HG03103 (cell line): Measurements from ENCODE around the gene MEF2A.
A peak's percentile ranks its signal among the peaks of the same experiment; 100 is the strongest.
"Not testable (repeated sequence)": the region's sequence is repeated elsewhere in the genome, so short reads cannot be mapped to it uniquely, and the experiment has no call there.

ENCODE experiments used
- ATAC-seq: cut with Tn5 transposase; IDR thresholded peaks from one replicate; pipeline ENCODE4 v1.9.1; 2021; ENCODE audit warnings: low read depth; ENCODE audit not compliant: unreplicated experiment

Gene MEF2A

GRCh38 chr15:99565299-99566156 lies at the start of gene MEF2A:
TSS of gene MEF2A (plus strand) at chr15:99565984. CDS start at chr15:99633120, 67,136 bp downstream.
- peak; percentile 38 for ATAC-seq

GRCh38 chr15:99518191-99518590 lies 47.6 kb upstream of the MEF2A start:
- no peak for ATAC-seq

GRCh38 chr15:99519366-99519765 lies 46.4 kb upstream of the MEF2A start:
- ATAC-seq: not testable (repeated sequence)

GRCh38 chr15:99522288-99522687 lies 43.5 kb upstream of the MEF2A start:
- peak; percentile 51 for ATAC-seq

- no peak for ATAC-seq
Observed at GRCh38 chr15:99526176-99526575, 39.6 kb upstream of the MEF2A start.

GRCh38 chr15:99526671-99527070 lies 39.1 kb upstream of the MEF2A start:
- no peak for ATAC-seq

GRCh38 chr15:99536422-99537040 lies 29.3 kb upstream of the MEF2A start:
- ATAC-seq: no peak

GRCh38 chr15:99537344-99537743 lies 28.4 kb upstream of the MEF2A start:
- no peak for ATAC-seq

- ATAC-seq: no peak
Observed at GRCh38 chr15:99538261-99538660, 27.5 kb upstream of the MEF2A start.

GRCh38 chr15:99542828-99543227 lies 23.0 kb upstream of the MEF2A start:
- ATAC-seq: no peak

- no peak for ATAC-seq
Observed at GRCh38 chr15:99545605-99546004, 20.2 kb upstream of the MEF2A start.

GRCh38 chr15:99546441-99547100 lies 19.2 kb upstream of the MEF2A start:
- no peak for ATAC-seq

- no peak for ATAC-seq
Observed at GRCh38 chr15:99547517-99547916, 18.3 kb upstream of the MEF2A start.

GRCh38 chr15:99550077-99550476 lies 15.7 kb upstream of the MEF2A start:
- no peak for ATAC-seq

GRCh38 chr15:99552111-99552510 lies 13.7 kb upstream of the MEF2A start:
- ATAC-seq: no peak

- no peak for ATAC-seq
Observed at GRCh38 chr15:99554880-99555488, 10.8 kb upstream of the MEF2A start.

- ATAC-seq: no peak
Observed at GRCh38 chr15:99556011-99556410, 9.8 kb upstream of the MEF2A start.

GRCh38 chr15:99556578-99556977 lies 9.2 kb upstream of the MEF2A start:
- no peak for ATAC-seq

- ATAC-seq: no peak
Observed at GRCh38 chr15:99558084-99558483, 7.7 kb upstream of the MEF2A start.

- ATAC-seq: no peak
Observed at GRCh38 chr15:99558571-99558970, 7.2 kb upstream of the MEF2A start.
